GM19463 (cell line): ENCODE data around the gene GCNT1.
"Not testable (repeated sequence)": the region's sequence is repeated elsewhere in the genome, so short reads cannot be mapped to it uniquely, and the experiment has no call there.

Experiments used
- ATAC-seq: cut with Tn5 transposase; IDR thresholded peaks from one replicate; pipeline ENCODE4 v1.9.1; 2021; ENCODE audit warnings: mild to moderate bottlenecking, moderate library complexity; ENCODE audit not compliant: unreplicated experiment

GCNT1 gene

GRCh38 chr9:76530458-76531110 is 71.6 kb downstream of the GCNT1 start:
- ATAC-seq = no peak

GRCh38 chr9:76531231-76531780 is 72.3 kb downstream of the GCNT1 start:
- ATAC-seq = no peak

GRCh38 chr9:76532877-76533276 is 73.9 kb downstream of the GCNT1 start:
- ATAC-seq = not testable (repeated sequence)

GRCh38 chr9:76534026-76534425 is 75.0 kb downstream of the GCNT1 start:
- no peak for ATAC-seq

GRCh38 chr9:76537150-76537646 is 78.2 kb downstream of the GCNT1 start:
- ATAC-seq = no peak

GRCh38 chr9:76539180-76539579 is 80.2 kb downstream of the GCNT1 start:
- no peak for ATAC-seq

- no peak for ATAC-seq
Measured at GRCh38 chr9:76542360-76542759, 83.4 kb downstream of the GCNT1 start.

- ATAC-seq = no peak
Measured at GRCh38 chr9:76545191-76545590, 86.2 kb downstream of the GCNT1 start.

- ATAC-seq = no peak
Measured at GRCh38 chr9:76552181-76552580, 93.2 kb downstream of the GCNT1 start.

GRCh38 chr9:76552751-76553455 is 93.9 kb downstream of the GCNT1 start:
- ATAC-seq = no peak

- no peak for ATAC-seq
Measured at GRCh38 chr9:76553680-76554079, 94.7 kb downstream of the GCNT1 start.
